Neural cell (in vitro differentiated cells): ENCODE results near the gene SLC44A5. TPM values are rescaled to one million over a fixed set of nuclear protein-coding genes. Genes with fewer than 3 reads are reported as not detected.

Source experiments
- H2AFZ ChIP-seq: fragments of 200-600, 300-800 bp; sonication (generic), shearing (Covaris generic); 2 replicates; pipeline ENCODE4 v1.6.0; 2014; ENCODE audit warnings: low read depth, mild to moderate bottlenecking, antibody characterized with exemption, low read length, moderate library complexity
- H3F3A ChIP-seq: fragments of 200-600 bp; shearing (Covaris generic); 2 replicates; pipeline ENCODE4 v1.6.1; 2016; ENCODE audit warnings: mild to moderate bottlenecking, moderate library complexity, mixed read lengths, antibody characterized with exemption, low read length; ENCODE audit not compliant: insufficient read depth, poor library complexity, severe bottlenecking
- H3K27ac ChIP-seq: fragments of 200-600, 300-800 bp; sonication (generic), shearing (Covaris generic); 2 replicates; pipeline ENCODE4 v1.5.1; 2014; ENCODE audit warnings: mild to moderate bottlenecking, low read length, moderate library complexity
- H3K27me3 ChIP-seq: fragments of 300-800, 200-600 bp; sonication (generic), shearing (Covaris generic); 2 replicates; pipeline ENCODE4 v1.6.0; 2014; ENCODE audit warnings: mild to moderate bottlenecking, low read depth, low read length, moderate library complexity; ENCODE audit not compliant: insufficient read depth
- H3K36me3 ChIP-seq: fragments of 300-800, 200-600 bp; sonication (generic), shearing (Covaris generic); 2 replicates; pipeline ENCODE4 v1.5.1; 2014; ENCODE audit warnings: mild to moderate bottlenecking, antibody characterized with exemption, low read length, moderate library complexity; ENCODE audit not compliant: insufficient read depth
- H3K4me2 ChIP-seq: fragments of 300-800, 200-600 bp; sonication (generic), shearing (Covaris generic); 2 replicates; pipeline ENCODE4 v1.6.0; 2014; ENCODE audit warnings: mild to moderate bottlenecking, low read length
- H3K4me3 ChIP-seq: fragments of 300-800, 200-600 bp; sonication (generic), shearing (Covaris generic); 2 replicates; pipeline ENCODE4 v1.5.1; 2014; ENCODE audit warnings: mild to moderate bottlenecking, low read length, moderate library complexity
- H3K79me2 ChIP-seq: fragments of 200-600 bp; shearing (Covaris generic); replicated peaks from 2 replicates; pipeline ENCODE4 v1.6.0; 2014; ENCODE audit warnings: mild to moderate bottlenecking, low read length, moderate library complexity; ENCODE audit not compliant: insufficient read depth
- H3K9ac ChIP-seq: fragments of 300-800, 200-600 bp; sonication (generic), shearing (Covaris generic); 2 replicates; pipeline ENCODE4 v1.6.1; 2016; ENCODE audit warnings: mild to moderate bottlenecking, low read length, mixed read lengths
- H3K9me2 ChIP-seq: fragments of 200-600 bp; shearing (Covaris generic); 2 replicates; pipeline ENCODE4 v1.6.1; 2016; ENCODE audit warnings: mild to moderate bottlenecking, low read length, mixed read lengths; ENCODE audit not compliant: insufficient read depth
- H3K9me3 ChIP-seq: fragments of 200-600, 300-800 bp; sonication (generic), shearing (Covaris generic); 2 replicates; pipeline ENCODE4 v1.6.1; 2016; ENCODE audit warnings: mild to moderate bottlenecking, mixed run types, low read length, moderate library complexity, mixed read lengths
- H4K20me1 ChIP-seq: fragments of 200-600 bp; shearing (Covaris generic); 2 replicates; pipeline ENCODE4 v1.6.1; 2016; ENCODE audit warnings: mild to moderate bottlenecking, mixed run types; ENCODE audit not compliant: insufficient read depth
- CTCF ChIP-seq: fragments of 450-650 bp; IDR thresholded peaks from 2 replicates; pipeline ENCODE4 v1.5.1; 2014; ENCODE audit warnings: antibody characterized with exemption, mild to moderate bottlenecking, moderate library complexity; ENCODE audit not compliant: poor library complexity, severe bottlenecking
- EP300 ChIP-seq: fragments of 450-650 bp; conservative IDR thresholded peaks from 2 replicates; pipeline ENCODE4 v1.6.1; 2014; ENCODE audit warnings: antibody characterized with exemption, mild to moderate bottlenecking, moderate library complexity; ENCODE audit not compliant: poor library complexity, severe bottlenecking
- EZH2 ChIP-seq: fragments of 200-600, 300-800 bp; shearing (Covaris generic), sonication (generic); IDR thresholded peaks from 2 replicates; pipeline ENCODE4 v1.6.1; 2014; ENCODE audit warnings: antibody characterized with exemption, low read length, borderline replicate concordance, mild to moderate bottlenecking; ENCODE audit not compliant: insufficient read depth, poor library complexity, severe bottlenecking
- MXI1 ChIP-seq: fragments of 450-650 bp; conservative IDR thresholded peaks from 2 replicates; pipeline ENCODE4 v1.6.1; 2014; ENCODE audit warnings: antibody characterized with exemption, mild to moderate bottlenecking; ENCODE audit not compliant: poor library complexity, severe bottlenecking
- POLR2AphosphoS5 ChIP-seq: IDR thresholded peaks from 2 replicates; pipeline ENCODE4 v1.6.1; 2012
- RAD21 ChIP-seq: fragments of 450-650 bp; conservative IDR thresholded peaks from 2 replicates; pipeline ENCODE4 v1.6.1; 2014; ENCODE audit warnings: antibody characterized with exemption, mild to moderate bottlenecking, moderate library complexity
- REST ChIP-seq: IDR thresholded peaks from 2 replicates; pipeline ENCODE4 v1.6.1; 2012; ENCODE audit warnings: borderline replicate concordance
- SMC3 ChIP-seq: fragments of 450-650 bp; conservative IDR thresholded peaks from 2 replicates; pipeline ENCODE4 v1.6.1; 2014; ENCODE audit warnings: antibody characterized with exemption, mild to moderate bottlenecking, moderate library complexity; ENCODE audit not compliant: poor library complexity
- TAF1 ChIP-seq: IDR thresholded peaks from 2 replicates; pipeline ENCODE4 v1.6.1; 2012; ENCODE audit warnings: low read depth
- polyA plus RNA-seq: library from polyadenylated mRNA; depleted of rRNA; stranded (reverse); fragments of >200 nt; gene quantifications from 2 replicates; pipeline ENCODE4 v1.2.3, GENCODE V29; 2014

Gene SLC44A5
- polyA plus RNA-seq, 1 donor from 2014 or later, result 53.0 TPM

GRCh38 chr1:75487399-75487798 is 123.5 kb downstream of the SLC44A5 start:
- H3F3A ChIP-seq, result no peaks in the 10 kb centered on the region
- TF ChIP-seq MXI1, result no peak
- TF ChIP-seq CTCF, result no peak
- no peak for TF ChIP-seq POLR2AphosphoS5
- TF ChIP-seq REST, result no peak
- H3K9me3 ChIP-seq, result no peaks in the 10 kb centered on the region
- no peaks in the 10 kb centered on the region for H3K79me2 ChIP-seq
- H4K20me1 ChIP-seq, result no peaks in the 10 kb centered on the region
- no peaks in the 10 kb centered on the region for H3K36me3 ChIP-seq
- no peak overlapping the region for H2AFZ ChIP-seq
- no peaks in the 10 kb centered on the region for H3K9me2 ChIP-seq
- no peak overlapping the region for H3K27ac ChIP-seq
- no peak overlapping the region for H3K4me2 ChIP-seq
- no peak overlapping the region for H3K4me3 ChIP-seq
- no peak overlapping the region for H3K9ac ChIP-seq
- no peaks in the 10 kb centered on the region for H3K27me3 ChIP-seq

DNA sequence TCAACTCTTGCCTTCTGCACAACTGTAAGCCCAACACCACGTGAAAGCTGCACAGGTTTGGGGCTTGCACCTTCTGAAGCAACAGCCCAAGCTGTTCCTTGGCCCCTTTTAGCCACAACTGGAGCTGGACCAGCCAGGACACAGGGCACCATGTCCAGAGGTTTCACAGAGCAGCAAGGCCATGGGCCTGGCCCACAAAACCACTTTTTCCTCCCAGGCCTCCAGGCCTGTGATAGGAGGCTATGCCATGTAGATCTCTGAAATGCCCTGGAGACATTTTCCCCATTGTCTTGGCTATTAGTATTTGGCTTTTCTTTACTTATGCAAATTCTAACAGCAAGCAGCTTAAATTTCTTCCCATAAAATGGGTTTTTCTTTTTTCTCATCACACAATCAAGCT is 126.1 kb downstream of the SLC44A5 start:
- TF ChIP-seq MXI1, result no peak
- no peak for TF ChIP-seq CTCF
- TF ChIP-seq EP300, result no peak
- TF ChIP-seq POLR2AphosphoS5, result no peak
- TF ChIP-seq TAF1, result no peak
- no peak for TF ChIP-seq EZH2
- no peak for TF ChIP-seq SMC3
- TF ChIP-seq REST, result no peak
- TF ChIP-seq RAD21, result no peak
- Histone ChIP-seq H2AFZ (no peak overlapping the region), H3K36me3 (no peaks in the 10 kb centered on the region), H3K9me3 (no peaks in the 10 kb centered on the region), H3K27me3 (no peaks in the 10 kb centered on the region), H3F3A (no peaks in the 10 kb centered on the region), H3K9me2 (no peaks in the 10 kb centered on the region), H3K27ac (no peak overlapping the region), H3K4me2 (no peak overlapping the region), H3K79me2 (no peaks in the 10 kb centered on the region), H3K4me3 (no peak overlapping the region), H4K20me1 (no peaks in the 10 kb centered on the region), H3K9ac (no peak overlapping the region)
